Erythroblast (primary cell): ENCODE data around the gene SPAG9.

ENCODE experiments used
- GATA1 ChIP-seq: IDR thresholded peaks from 2 replicates; pipeline ENCODE4 v1.6.1; 2011; ENCODE audit warnings: low read depth, mild to moderate bottlenecking, control low read depth, low read length, moderate library complexity
- POLR2A ChIP-seq: IDR thresholded peaks from 2 replicates; pipeline ENCODE4 v1.6.1; 2011; ENCODE audit warnings: mild to moderate bottlenecking, low read length

- no peak for TF ChIP-seq POLR2A
- no peak for TF ChIP-seq GATA1
Observed at GRCh38 chr17:50938821-50939541, 181.7 kb downstream of the SPAG9 start.
